ENCODE data around the gene CDV3. TPM values are rescaled to one million over a fixed set of nuclear protein-coding genes. Genes with fewer than 3 reads are reported as not detected.
A peak's percentile ranks its signal among the peaks of the same experiment; 100 is the strongest.

CDV3 gene
- polyA plus RNA-seq, 1 donor from 2014 or later = 89.3 TPM

DNA sequence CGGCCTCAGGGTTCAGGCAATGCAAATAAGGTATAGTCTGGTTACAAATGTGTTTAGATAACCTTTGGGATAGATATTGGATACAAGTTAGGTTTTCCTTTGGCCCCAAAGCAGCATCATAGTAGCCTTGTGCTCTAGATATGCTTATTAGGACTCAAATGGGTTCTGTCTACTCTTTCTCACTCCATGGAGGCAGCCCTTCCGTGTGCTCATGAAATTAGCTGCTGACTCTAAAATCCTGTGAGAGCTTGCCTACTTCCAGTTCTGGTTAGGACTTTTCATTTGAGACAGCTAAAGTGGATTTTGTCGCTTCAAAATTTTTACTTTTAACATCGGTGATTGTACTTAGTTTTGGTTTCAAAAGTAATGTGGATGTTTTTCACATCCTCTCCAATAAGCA lies 1.6 kb downstream of the CDV3 start:
- no peaks in the 10 kb centered on the region for H4K20me1 ChIP-seq (ENCODE audit: insufficient read depth)
- no peak overlapping the region for H2AFZ ChIP-seq (ENCODE audit: low read depth, low read length)
- peak overlapping the region; percentile 94 for H3K4me3 ChIP-seq (ENCODE audit: low read length)
- peak overlapping the region; percentile 65 for H3K9ac ChIP-seq (ENCODE audit: low read length)
- peak overlapping the region; percentile 72 for H3K4me2 ChIP-seq (ENCODE audit: low read length)
- no peaks in the 10 kb centered on the region for H3K9me2 ChIP-seq (ENCODE audit: insufficient read depth, low read length)
- H3F3A ChIP-seq (ENCODE audit: insufficient read depth, low read length, poor library complexity, severe bottlenecking) = no peaks in the 10 kb centered on the region
- peak overlapping the region; percentile 58 for H3K27ac ChIP-seq (ENCODE audit: low read length)
- no peaks in the 10 kb centered on the region for H3K27me3 ChIP-seq (ENCODE audit: insufficient read depth, low read depth, low read length)
- TF ChIP-seq, protein P1, sequence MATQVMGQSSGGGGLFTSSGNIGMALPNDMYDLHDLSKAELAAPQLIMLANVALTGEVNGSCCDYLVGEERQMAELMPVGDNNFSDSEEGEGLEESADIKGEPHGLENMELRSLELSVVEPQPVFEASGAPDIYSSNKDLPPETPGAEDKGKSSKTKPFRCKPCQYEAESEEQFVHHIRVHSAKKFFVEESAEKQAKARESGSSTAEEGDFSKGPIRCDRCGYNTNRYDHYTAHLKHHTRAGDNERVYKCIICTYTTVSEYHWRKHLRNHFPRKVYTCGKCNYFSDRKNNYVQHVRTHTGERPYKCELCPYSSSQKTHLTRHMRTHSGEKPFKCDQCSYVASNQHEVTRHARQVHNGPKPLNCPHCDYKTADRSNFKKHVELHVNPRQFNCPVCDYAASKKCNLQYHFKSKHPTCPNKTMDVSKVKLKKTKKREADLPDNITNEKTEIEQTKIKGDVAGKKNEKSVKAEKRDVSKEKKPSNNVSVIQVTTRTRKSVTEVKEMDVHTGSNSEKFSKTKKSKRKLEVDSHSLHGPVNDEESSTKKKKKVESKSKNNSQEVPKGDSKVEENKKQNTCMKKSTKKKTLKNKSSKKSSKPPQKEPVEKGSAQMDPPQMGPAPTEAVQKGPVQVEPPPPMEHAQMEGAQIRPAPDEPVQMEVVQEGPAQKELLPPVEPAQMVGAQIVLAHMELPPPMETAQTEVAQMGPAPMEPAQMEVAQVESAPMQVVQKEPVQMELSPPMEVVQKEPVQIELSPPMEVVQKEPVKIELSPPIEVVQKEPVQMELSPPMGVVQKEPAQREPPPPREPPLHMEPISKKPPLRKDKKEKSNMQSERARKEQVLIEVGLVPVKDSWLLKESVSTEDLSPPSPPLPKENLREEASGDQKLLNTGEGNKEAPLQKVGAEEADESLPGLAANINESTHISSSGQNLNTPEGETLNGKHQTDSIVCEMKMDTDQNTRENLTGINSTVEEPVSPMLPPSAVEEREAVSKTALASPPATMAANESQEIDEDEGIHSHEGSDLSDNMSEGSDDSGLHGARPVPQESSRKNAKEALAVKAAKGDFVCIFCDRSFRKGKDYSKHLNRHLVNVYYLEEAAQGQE (IDR thresholded peaks at IDR 0.05; ENCODE audit: borderline replicate concordance) = no peak
- TF ChIP-seq CTCF (IDR thresholded peaks at IDR 0.05; ENCODE audit: poor library complexity, severe bottlenecking) = no peak
- TF ChIP-seq MXI1 (conservative IDR thresholded peaks at IDR 0.05; ENCODE audit: poor library complexity, severe bottlenecking) = no peak
- no peak for TF ChIP-seq EZH2 (IDR thresholded peaks at IDR 0.05; ENCODE audit: borderline replicate concordance, insufficient read depth, low read length, poor library complexity, severe bottlenecking)
- TF ChIP-seq SMC3 (conservative IDR thresholded peaks at IDR 0.05; ENCODE audit: poor library complexity) = no peak
- no peaks in the 10 kb centered on the region for H3K9me3 ChIP-seq (ENCODE audit: low read length)
- H3K79me2 ChIP-seq (replicated peaks; ENCODE audit: insufficient read depth, low read length) = peaks cover 25% of the 10 kb centered on the region
- peaks cover 6% of the 10 kb centered on the region for H3K36me3 ChIP-seq (ENCODE audit: insufficient read depth, low read length)

DNA sequence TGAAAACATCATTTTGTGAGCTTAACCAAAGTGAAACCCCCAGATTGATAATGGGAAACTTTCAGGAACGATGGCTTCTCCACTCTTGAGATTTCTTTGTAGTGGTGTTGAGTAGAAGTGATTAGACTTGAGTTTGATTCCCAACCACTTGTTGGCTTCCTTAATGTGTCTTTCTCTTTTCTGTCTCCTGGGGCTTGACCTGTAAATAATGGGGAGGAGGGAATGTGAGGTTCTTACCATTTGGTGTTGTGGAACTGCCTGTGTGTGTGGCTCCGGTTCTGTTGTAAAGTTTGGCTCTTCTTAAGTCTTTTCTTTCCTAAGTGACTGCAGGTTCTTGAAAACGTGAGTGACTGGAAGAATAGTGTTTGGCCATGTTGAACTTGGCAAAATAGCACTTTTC lies 2.7 kb downstream of the CDV3 start:
- Histone ChIP-seq H3K27me3 (ENCODE audit: insufficient read depth, low read depth, low read length) (no peaks in the 10 kb centered on the region), H3K79me2 (replicated peaks; ENCODE audit: insufficient read depth, low read length) (peaks cover 31% of the 10 kb centered on the region), H3K36me3 (ENCODE audit: insufficient read depth, low read length) (peaks cover 6% of the 10 kb centered on the region), H3K9me3 (ENCODE audit: low read length) (no peaks in the 10 kb centered on the region), H3K9me2 (ENCODE audit: insufficient read depth, low read length) (no peaks in the 10 kb centered on the region), H3K9ac (ENCODE audit: low read length) (no peak overlapping the region), H4K20me1 (ENCODE audit: insufficient read depth) (no peaks in the 10 kb centered on the region), H2AFZ (ENCODE audit: low read depth, low read length) (no peak overlapping the region), H3K27ac (ENCODE audit: low read length) (no peak overlapping the region), H3K4me3 (ENCODE audit: low read length) (peak overlapping the region; percentile 94), H3K4me2 (ENCODE audit: low read length) (no peak overlapping the region), H3F3A (ENCODE audit: insufficient read depth, low read length, poor library complexity, severe bottlenecking) (no peaks in the 10 kb centered on the region)
- TF ChIP-seq SMC3 (conservative IDR thresholded peaks at IDR 0.05; ENCODE audit: poor library complexity) = no peak
- no peak for TF ChIP-seq MXI1 (conservative IDR thresholded peaks at IDR 0.05; ENCODE audit: poor library complexity, severe bottlenecking)
- TF ChIP-seq, protein P1 (IDR thresholded peaks at IDR 0.05; ENCODE audit: borderline replicate concordance) = no peak
- no peak for TF ChIP-seq CTCF (IDR thresholded peaks at IDR 0.05; ENCODE audit: poor library complexity, severe bottlenecking)
- TF ChIP-seq EZH2 (IDR thresholded peaks at IDR 0.05; ENCODE audit: borderline replicate concordance, insufficient read depth, low read length, poor library complexity, severe bottlenecking) = no peak
- TF ChIP-seq RAD21 (conservative IDR thresholded peaks at IDR 0.05) = no peak
